CD14-positive monocyte (primary cell): ENCODE data around the gene FNDC3B. TPM values are rescaled to one million over a fixed set of nuclear protein-coding genes. Genes with fewer than 3 reads are reported as not detected.

Experiments used
- DNase-seq, 3 donors: peaks; one replicate each; pipeline ENCODE4 v3.0.0-alpha.2; 2011 to 2022
- H2AFZ ChIP-seq: 2 replicates; pipeline ENCODE4 v1.6.0; 2012; ENCODE audit warnings: mild to moderate bottlenecking, low read depth, low read length, inconsistent platforms; ENCODE audit not compliant: insufficient read depth, poor library complexity, severe bottlenecking
- H3K27ac ChIP-seq, 2 donors: 1 replicate in 1 of 2; 2 replicates in 1 of 2; pipeline ENCODE4 v1.5.1; 2012 to 2013; ENCODE audit warnings: low read length in 2 of 2, control low read depth in 1 of 2, inconsistent platforms in 1 of 2, low read depth in 1 of 2, mild to moderate bottlenecking in 1 of 2
- H3K27me3 ChIP-seq, 2 donors: one replicate each; pipeline versions ENCODE4 v1.6.0 to v1.6.1; 2011 to 2013; ENCODE audit warnings: low read length in 2 of 2; ENCODE audit not compliant: control insufficient read depth in 2 of 2, insufficient read depth in 2 of 2
- H3K36me3 ChIP-seq, 2 donors: replicated peaks in 1 of 2; 1 replicate in 1 of 2; 2 replicates in 1 of 2; pipeline versions ENCODE4 v1.5.1 to v1.6.1; 2012 to 2013; ENCODE audit warnings: low read length in 2 of 2, control low read depth in 1 of 2, inconsistent platforms in 1 of 2, mild to moderate bottlenecking in 1 of 2; ENCODE audit not compliant: insufficient read depth in 2 of 2, control insufficient read depth in 1 of 2
- H3K4me1 ChIP-seq, 2 donors: 1 replicate in 1 of 2; 2 replicates in 1 of 2; pipeline versions ENCODE4 v1.5.1 to v1.6.1; 2012 to 2013; ENCODE audit warnings: low read length in 2 of 2, control low read depth in 1 of 2, inconsistent platforms in 1 of 2, mild to moderate bottlenecking in 1 of 2, moderate library complexity in 1 of 2; ENCODE audit not compliant: insufficient read depth in 2 of 2, control insufficient read depth in 1 of 2
- H3K4me2 ChIP-seq: replicated peaks from 2 replicates; pipeline ENCODE3; 2012; ENCODE audit warnings: low read length, moderate library complexity, mild to moderate bottlenecking; ENCODE audit not compliant: poor library complexity, severe bottlenecking; ENCODE audit errors: extremely low read depth
- H3K4me3 ChIP-seq, 3 experiments: fragments of 200-600 bp in 1 of 3; sonication (generic) in 1 of 3; replicated peaks in 1 of 3; 1 replicate in 2 of 3; 2 replicates in 1 of 3; pipeline ENCODE4 v1.5.1; 2011 to 2013; ENCODE audit warnings: low read length in 3 of 3, mild to moderate bottlenecking in 3 of 3, control low read depth in 2 of 3, low read depth in 2 of 3, inconsistent platforms in 1 of 3, moderate library complexity in 1 of 3
- H3K79me2 ChIP-seq: 2 replicates; pipeline ENCODE4 v1.6.0; 2012; ENCODE audit warnings: mild to moderate bottlenecking, control low read depth, inconsistent platforms, low read length, moderate library complexity; ENCODE audit not compliant: insufficient read depth
- H3K9ac ChIP-seq: 2 replicates; pipeline ENCODE4 v1.6.0; 2017; ENCODE audit warnings: low read length, mild to moderate bottlenecking; ENCODE audit not compliant: insufficient read depth, poor library complexity, severe bottlenecking
- H3K9me3 ChIP-seq, 2 donors: replicated peaks in 1 of 2; 1 replicate in 1 of 2; 2 replicates in 1 of 2; pipeline versions ENCODE4 v1.5.1 to v1.6.1; 2012 to 2013; ENCODE audit warnings: low read length in 2 of 2, control low read depth in 1 of 2; ENCODE audit not compliant: control insufficient read depth in 1 of 2, insufficient read depth in 1 of 2
- H4K20me1 ChIP-seq: 2 replicates; pipeline ENCODE4 v1.6.0; 2012; ENCODE audit warnings: mild to moderate bottlenecking, low read length, control low read depth, moderate library complexity; ENCODE audit not compliant: insufficient read depth
- H3K27ac Mint-ChIP-seq, 7 donors: one replicate each; pipeline ENCODE4 v1.8.0; 2020; ENCODE audit warnings: mild to moderate bottlenecking in 7 of 7, mixed read lengths in 7 of 7, moderate library complexity in 6 of 7, inconsistent platforms in 2 of 7
- H3K27me3 Mint-ChIP-seq, 3 donors: one replicate each; pipeline ENCODE4 v1.8.0; 2021 to 2022; ENCODE audit warnings: low read depth in 3 of 3, mild to moderate bottlenecking in 3 of 3, mixed read lengths in 3 of 3, moderate library complexity in 3 of 3, inconsistent platforms in 1 of 3
- H3K36me3 Mint-ChIP-seq, 2 donors: one replicate each; pipeline ENCODE4 v1.8.0; 2020; ENCODE audit warnings: mixed read lengths in 2 of 2, inconsistent platforms in 1 of 2, mild to moderate bottlenecking in 1 of 2
- H3K4me1 Mint-ChIP-seq: one replicate; pipeline ENCODE4 v1.8.0; 2020; ENCODE audit warnings: mild to moderate bottlenecking, mixed read lengths
- H3K4me3 Mint-ChIP-seq, 2 donors: one replicate each; pipeline ENCODE4 v1.8.0; 2020; ENCODE audit warnings: mild to moderate bottlenecking in 2 of 2, mixed read lengths in 2 of 2, moderate library complexity in 1 of 2
- H3K9me3 Mint-ChIP-seq, 7 donors: one replicate each; pipeline ENCODE4 v1.8.0; 2020 to 2022; ENCODE audit warnings: mixed read lengths in 7 of 7, mild to moderate bottlenecking in 6 of 7, moderate library complexity in 6 of 7, inconsistent platforms in 2 of 7
- CTCF ChIP-seq: fragments of 200-600 bp; IDR thresholded peaks from one replicate; pipeline ENCODE4 v1.8.0; 2022; ENCODE audit warnings: antibody characterized with exemption, mild to moderate bottlenecking
- WGBS: methylation state at CpG from one replicate; pipeline ENCODE4 v1.1.5; 2013; ENCODE audit warnings: missing lambda C conversion rate; ENCODE audit not compliant: insufficient coverage; 5-methylcytosine and 5-hydroxymethylcytosine counted together
- intact Hi-C, 2 donors: fragments of 100-400 bp; cut with micrococcal nuclease; formaldehyde crosslinking; loops; one replicate each; pipeline versions ENCODE4 v1.15.0 to v1.15.1; 2023
- polyA plus RNA-seq, 3 donors: library from polyadenylated mRNA; depleted of rRNA in 1 of 3; unstranded in 2 of 3; stranded (reverse) in 1 of 3; fragments of 300-500 nt in 2 of 3; fragments of >200 nt in 1 of 3; fragmentation: Illumina TruSeq in 2 of 3; gene quantifications; 1 replicate in 2 of 3; 2 replicates in 1 of 3; pipeline ENCODE4 v1.2.3, GENCODE V29; 2012 to 2021

Gene FNDC3B
- polyA plus RNA-seq, 3 donors = 19.6 to 36.1 (median 25.7) TPM

- peaks cover 26% of the 10 kb centered on the region for H3K4me1 Mint-ChIP-seq
- peaks cover 99% of the 10 kb centered on the region for H3K79me2 ChIP-seq
Measured at GRCh38 chr3:172119266-172119969, 80.0 kb downstream of the FNDC3B start.

GRCh38 chr3:172120912-172121311 lies 81.5 kb downstream of the FNDC3B start:
- Histone ChIP-seq H3K36me3 (peaks cover 9 to 62% of the 10 kb centered on the region in 2 donors), H3K9ac (no peak overlapping the region), H4K20me1 (peaks cover 21% of the 10 kb centered on the region), H3K27me3 (no peaks in the 10 kb centered on the region), H3K4me1 (peaks cover 12 to 21% of the 10 kb centered on the region in 2 donors), H3K79me2 (peaks cover 99% of the 10 kb centered on the region), H3K9me3 (no peaks in the 10 kb centered on the region), H2AFZ (no peak overlapping the region), H3K27ac (no peak overlapping the region), H3K4me3 (no peak overlapping the region), H3K4me2 (no peak overlapping the region)
- H3K4me1 Mint-ChIP-seq = peaks cover 34% of the 10 kb centered on the region
- no peak overlapping the region for H3K4me3 Mint-ChIP-seq
- DNase-seq = no peak
- H3K9me3 Mint-ChIP-seq = no peaks in the 10 kb centered on the region
- TF ChIP-seq CTCF = no peak
- H3K36me3 Mint-ChIP-seq = peaks cover 66 to 76% of the 10 kb centered on the region in 2 donors
- intact Hi-C loops = no loop called here
- H3K27me3 Mint-ChIP-seq = no peaks in the 10 kb centered on the region
- peak overlapping the region in 1 of 7 donors; percentile 60 for H3K27ac Mint-ChIP-seq
- 100% methylated on average over 3 of the region's 6 CpGs for WGBS

More at GRCh38 chr3:172119266-172119969, 80.0 kb downstream of the FNDC3B start:
- H3K4me3 Mint-ChIP-seq = no peak overlapping the region
- Histone ChIP-seq H3K27me3 (no peaks in the 10 kb centered on the region), H3K36me3 (peaks cover 20 to 67% of the 10 kb centered on the region in 2 donors), H3K27ac (no peak overlapping the region), H3K4me3 (no peak overlapping the region), H2AFZ (no peak overlapping the region), H3K9me3 (no peaks in the 10 kb centered on the region), H4K20me1 (peaks cover 35% of the 10 kb centered on the region), H3K9ac (no peak overlapping the region), H3K4me2 (no peak overlapping the region), H3K4me1 (peaks cover 12 to 22% of the 10 kb centered on the region in 2 donors)
- H3K27me3 Mint-ChIP-seq = no peaks in the 10 kb centered on the region
- DNase-seq = no peak
- intact Hi-C loops = no loop called here
- H3K27ac Mint-ChIP-seq = peak overlapping the region in 5 of 7 donors; percentile 10 to 72 (median 44)
- no peaks in the 10 kb centered on the region for H3K9me3 Mint-ChIP-seq
- TF ChIP-seq CTCF = no peak
- peaks cover 63 to 69% of the 10 kb centered on the region in 2 donors for H3K36me3 Mint-ChIP-seq
- no CpG with 5 or more reads among the region's 7 CpGs for WGBS
